WTC11 (cell line): ENCODE data around the gene LRRK2. TPM values are rescaled to one million over a fixed set of nuclear protein-coding genes. Genes with fewer than 3 reads are reported as not detected.

Experiments
- ATAC-seq: fragments of 200-7000 bp; cut with Tn5 transposase; 2 replicates; pipeline ENCODE4 v1.10.0; 2021; ENCODE audit warnings: mild to moderate bottlenecking, moderate library complexity
- CTCF ChIA-PET: fragments of 300-600 bp; sonication (Branson Sonifier 250); formaldehyde crosslinking; loops from one replicate; lab custom pipeline; 2021; ENCODE audit warnings: antibody characterized with exemption; lab: Charles Lee
- POLR2A ChIA-PET: fragments of 350-600 bp; sonication (Branson Sonifier 250); formaldehyde crosslinking; loops from one replicate; lab custom pipeline; 2021; ENCODE audit warnings: antibody characterized with exemption; lab: Charles Lee
- DNase-seq: peaks from one replicate; pipeline ENCODE4 v3.0.0; 2021; ENCODE audit warnings: low spot score
- H3K27ac Mint-ChIP-seq: 2 replicates; pipeline ENCODE4 v1.8.0; 2021; ENCODE audit warnings: mixed read lengths
- H3K27me3 Mint-ChIP-seq: 2 replicates; pipeline ENCODE4 v1.8.0; 2021; ENCODE audit warnings: low read depth, mild to moderate bottlenecking, moderate library complexity, mixed read lengths
- H3K36me3 Mint-ChIP-seq: 2 replicates; pipeline ENCODE4 v1.8.0; 2021; ENCODE audit warnings: mixed read lengths
- H3K4me1 Mint-ChIP-seq: 2 replicates; pipeline ENCODE4 v1.8.0; 2022; ENCODE audit warnings: mixed read lengths
- H3K4me3 Mint-ChIP-seq: 2 replicates; pipeline ENCODE4 v1.8.0; 2021; ENCODE audit warnings: mild to moderate bottlenecking, moderate library complexity, mixed read lengths
- H3K9me3 Mint-ChIP-seq: 2 replicates; pipeline ENCODE4 v1.8.0; 2021; ENCODE audit warnings: mixed read lengths
- CBFB ChIP-seq: sonication (generic); formaldehyde crosslinking; IDR thresholded peaks from 2 replicates; pipeline ENCODE4 v1.8.1; 2022; ENCODE audit warnings: mild to moderate bottlenecking, low read depth, missing genetic modification reagents
- ELF4 ChIP-seq: sonication (generic); formaldehyde crosslinking; IDR thresholded peaks from 2 replicates; pipeline ENCODE4 v1.8.1; 2022; ENCODE audit warnings: low read depth, mild to moderate bottlenecking, moderate library complexity, missing genetic modification reagents
- EMX1 ChIP-seq: fragments of 250-450 bp; sonication (Bioruptor Pico); IDR thresholded peaks from 2 replicates; pipeline ENCODE4 v1.8.0; 2021; ENCODE audit warnings: mild to moderate bottlenecking
- GABPB1 ChIP-seq: sonication (generic); formaldehyde crosslinking; IDR thresholded peaks from 2 replicates; pipeline ENCODE4 v1.8.1; 2023; ENCODE audit warnings: mild to moderate bottlenecking, missing genetic modification reagents
- IRF1 ChIP-seq: sonication (generic); formaldehyde crosslinking; IDR thresholded peaks from 2 replicates; pipeline ENCODE4 v1.8.0; 2023; ENCODE audit warnings: missing genetic modification reagents
- MAX ChIP-seq: sonication (generic); formaldehyde crosslinking; IDR thresholded peaks from 2 replicates; pipeline ENCODE4 v1.8.0; 2022; ENCODE audit warnings: mild to moderate bottlenecking, missing genetic modification reagents
- NFATC4 ChIP-seq: fragments of 250-450 bp; sonication (Bioruptor Pico); IDR thresholded peaks from 2 replicates; pipeline ENCODE4 v1.9.0; 2021; ENCODE audit warnings: mild to moderate bottlenecking
- RELA ChIP-seq: sonication (generic); formaldehyde crosslinking; IDR thresholded peaks from 2 replicates; pipeline ENCODE4 v1.8.1; 2022; ENCODE audit warnings: missing genetic modification reagents, mild to moderate bottlenecking, borderline replicate concordance
- SMAD3 ChIP-seq: sonication (generic); formaldehyde crosslinking; IDR thresholded peaks from 2 replicates; pipeline ENCODE4 v1.8.0; 2022; ENCODE audit warnings: missing genetic modification reagents, mild to moderate bottlenecking, borderline replicate concordance
- SP1 ChIP-seq: sonication (generic); formaldehyde crosslinking; conservative IDR thresholded peaks from 2 replicates; pipeline ENCODE4 v1.8.1; 2022; ENCODE audit warnings: missing genetic modification reagents
- TCF7 ChIP-seq: sonication (generic); formaldehyde crosslinking; IDR thresholded peaks from 2 replicates; pipeline ENCODE4 v1.8.0; 2022; ENCODE audit warnings: mild to moderate bottlenecking, low read depth, missing genetic modification reagents, moderate library complexity
- TEAD4 ChIP-seq: sonication (generic); formaldehyde crosslinking; IDR thresholded peaks from 2 replicates; pipeline ENCODE4 v1.8.0; 2022; ENCODE audit warnings: mild to moderate bottlenecking, missing genetic modification reagents
- TP53 ChIP-seq: sonication (generic); formaldehyde crosslinking; IDR thresholded peaks from 2 replicates; pipeline ENCODE4 v1.8.1; 2023; ENCODE audit warnings: mild to moderate bottlenecking, missing genetic modification reagents
- ZNF121 ChIP-seq: sonication (generic); formaldehyde crosslinking; IDR thresholded peaks from 2 replicates; pipeline ENCODE4 v1.8.0; 2023; ENCODE audit warnings: missing genetic modification reagents
- ZNF263 ChIP-seq: sonication (generic); formaldehyde crosslinking; IDR thresholded peaks from 2 replicates; pipeline ENCODE4 v1.8.1; 2022; ENCODE audit warnings: low read depth, mild to moderate bottlenecking, moderate library complexity, missing genetic modification reagents
- ZNF512 ChIP-seq: sonication (generic); formaldehyde crosslinking; IDR thresholded peaks from 2 replicates; pipeline ENCODE4 v1.8.1; 2022; ENCODE audit warnings: missing genetic modification reagents, borderline replicate concordance
- ZNF671 ChIP-seq: fragments of 250-450 bp; sonication (Bioruptor Pico); IDR thresholded peaks from 2 replicates; pipeline ENCODE4 v1.8.0; 2021; ENCODE audit warnings: mild to moderate bottlenecking
- total RNA-seq: library from RNA; stranded (reverse); gene quantifications from 3 replicates; pipeline ENCODE4 v1.2.3, GENCODE V29; 2021
- TF ChIP-seq, protein P1 (sequence below): sonication (generic); formaldehyde crosslinking; IDR thresholded peaks from 2 replicates; pipeline ENCODE4 v1.8.1; 2022; ENCODE audit warnings: mild to moderate bottlenecking, moderate library complexity, missing genetic modification reagents
- TF ChIP-seq, protein P2 (sequence below): fragments of 250-450 bp; sonication (Bioruptor Pico); IDR thresholded peaks from 2 replicates; pipeline ENCODE4 v1.9.0; 2021; ENCODE audit warnings: mild to moderate bottlenecking
- TF ChIP-seq, protein P3 (sequence below): sonication (generic); formaldehyde crosslinking; IDR thresholded peaks from 2 replicates; pipeline ENCODE4 v1.8.1; 2023; ENCODE audit warnings: mild to moderate bottlenecking, missing genetic modification reagents
- TF ChIP-seq, protein P4 (sequence below): sonication (generic); formaldehyde crosslinking; IDR thresholded peaks from 2 replicates; pipeline ENCODE4 v1.8.1; 2023; ENCODE audit warnings: mild to moderate bottlenecking, missing genetic modification reagents, moderate library complexity
- TF ChIP-seq, protein P5 (sequence below): fragments of 250-450 bp; sonication (Bioruptor Pico); conservative IDR thresholded peaks from 2 replicates; pipeline ENCODE4 v1.9.0; 2021; ENCODE audit warnings: mild to moderate bottlenecking

LRRK2 gene
- total RNA-seq, 1 experiment from 2014 or later, result 0.46 TPM

GRCh38 chr12:40175045-40175444 is 49.8 kb upstream of the LRRK2 start (continued):
- TF ChIP-seq CBFB (CRISPR knock-in tag), result no peak
- no peak for TF ChIP-seq TP53 (CRISPR knock-in tag)

- Mint-ChIP-seq H3K4me1 (no peaks in the 10 kb centered on the region), H3K27me3 (no peaks in the 10 kb centered on the region), H3K36me3 (peaks cover 12% of the 10 kb centered on the region), H3K9me3 (peaks cover 43% of the 10 kb centered on the region), H3K4me3 (no peak overlapping the region), H3K27ac (no peak overlapping the region)
- DNase-seq, result no peak
- CTCF ChIA-PET, result no interaction called here
- POLR2A ChIA-PET, result no interaction called here
- TF ChIP-seq TEAD4 (CRISPR knock-in tag) (no peak), NFATC4 (CRISPR knock-in tag) (no peak)
- TF ChIP-seq, protein P1, sequence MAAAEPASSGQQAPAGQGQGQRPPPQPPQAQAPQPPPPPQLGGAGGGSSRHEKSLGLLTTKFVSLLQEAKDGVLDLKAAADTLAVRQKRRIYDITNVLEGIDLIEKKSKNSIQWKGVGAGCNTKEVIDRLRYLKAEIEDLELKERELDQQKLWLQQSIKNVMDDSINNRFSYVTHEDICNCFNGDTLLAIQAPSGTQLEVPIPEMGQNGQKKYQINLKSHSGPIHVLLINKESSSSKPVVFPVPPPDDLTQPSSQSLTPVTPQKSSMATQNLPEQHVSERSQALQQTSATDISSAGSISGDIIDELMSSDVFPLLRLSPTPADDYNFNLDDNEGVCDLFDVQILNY, result no peak
- TF ChIP-seq, protein P2, sequence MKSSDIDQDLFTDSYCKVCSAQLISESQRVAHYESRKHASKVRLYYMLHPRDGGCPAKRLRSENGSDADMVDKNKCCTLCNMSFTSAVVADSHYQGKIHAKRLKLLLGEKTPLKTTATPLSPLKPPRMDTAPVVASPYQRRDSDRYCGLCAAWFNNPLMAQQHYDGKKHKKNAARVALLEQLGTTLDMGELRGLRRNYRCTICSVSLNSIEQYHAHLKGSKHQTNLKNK, result no peak
- ATAC-seq, result no peak
Measured at GRCh38 chr12:40175489-40175888, 49.3 kb upstream of the LRRK2 start.

DNA sequence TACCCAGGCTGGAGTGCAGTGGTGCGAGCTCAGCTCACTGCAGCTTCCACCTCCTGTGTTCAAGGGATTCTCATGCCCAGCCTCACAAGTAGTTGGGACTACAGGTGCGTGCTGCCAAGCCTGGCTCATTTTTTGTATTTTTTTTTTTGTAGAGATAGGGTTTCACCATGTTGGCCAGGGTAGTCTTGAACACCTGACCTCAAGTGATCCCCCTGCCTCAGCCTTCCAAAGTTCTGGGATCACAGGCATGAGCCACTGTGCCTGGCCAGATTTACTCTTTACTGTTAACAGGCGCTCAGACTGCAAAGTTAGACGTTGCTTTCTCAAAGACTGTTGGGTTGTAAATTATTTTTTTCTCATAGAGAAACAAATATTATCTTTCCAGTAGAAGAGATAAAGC is 46.1 kb upstream of the LRRK2 start:
- Mint-ChIP-seq H3K4me1 (peaks cover 4% of the 10 kb centered on the region; the same call in 1 of the 2 replicates), H3K4me3 (no peak overlapping the region), H3K36me3 (peaks cover 12% of the 10 kb centered on the region), H3K9me3 (peaks cover 47% of the 10 kb centered on the region), H3K27ac (no peak overlapping the region), H3K27me3 (no peaks in the 10 kb centered on the region)
- DNase-seq (no peak), ATAC-seq (no peak)
- ChIA-PET CTCF (no interaction called here), POLR2A (no interaction called here)
- TF ChIP-seq EMX1 (no peak), TCF7 (CRISPR knock-in tag) (no peak), ZNF671 (CRISPR knock-in tag) (no peak), SMAD3 (no peak)

- POLR2A ChIA-PET, result no interaction called here
- ATAC-seq, result no peak
- Mint-ChIP-seq H3K4me1 (peaks cover 4% of the 10 kb centered on the region; the same call in 1 of the 2 replicates), H3K36me3 (peaks cover 15% of the 10 kb centered on the region), H3K4me3 (no peak overlapping the region), H3K27me3 (no peaks in the 10 kb centered on the region), H3K27ac (no peak overlapping the region), H3K9me3 (peaks cover 45% of the 10 kb centered on the region)
- CTCF ChIA-PET, result no interaction called here
- no peak for DNase-seq
- TF ChIP-seq IRF1 (CRISPR knock-in tag) (no peak), GABPB1 (CRISPR knock-in tag) (no peak), ELF4 (CRISPR knock-in tag) (no peak), ZNF121 (no peak), MAX (CRISPR knock-in tag) (no peak), ZNF263 (CRISPR knock-in tag) (no peak), SP1 (CRISPR knock-in tag) (no peak), RELA (CRISPR knock-in tag) (no peak), ZNF512 (CRISPR knock-in tag) (no peak)
- TF ChIP-seq, protein P3, sequence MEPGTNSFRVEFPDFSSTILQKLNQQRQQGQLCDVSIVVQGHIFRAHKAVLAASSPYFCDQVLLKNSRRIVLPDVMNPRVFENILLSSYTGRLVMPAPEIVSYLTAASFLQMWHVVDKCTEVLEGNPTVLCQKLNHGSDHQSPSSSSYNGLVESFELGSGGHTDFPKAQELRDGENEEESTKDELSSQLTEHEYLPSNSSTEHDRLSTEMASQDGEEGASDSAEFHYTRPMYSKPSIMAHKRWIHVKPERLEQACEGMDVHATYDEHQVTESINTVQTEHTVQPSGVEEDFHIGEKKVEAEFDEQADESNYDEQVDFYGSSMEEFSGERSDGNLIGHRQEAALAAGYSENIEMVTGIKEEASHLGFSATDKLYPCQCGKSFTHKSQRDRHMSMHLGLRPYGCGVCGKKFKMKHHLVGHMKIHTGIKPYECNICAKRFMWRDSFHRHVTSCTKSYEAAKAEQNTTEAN (CRISPR knock-in tag), result no peak
- TF ChIP-seq, protein P4, sequence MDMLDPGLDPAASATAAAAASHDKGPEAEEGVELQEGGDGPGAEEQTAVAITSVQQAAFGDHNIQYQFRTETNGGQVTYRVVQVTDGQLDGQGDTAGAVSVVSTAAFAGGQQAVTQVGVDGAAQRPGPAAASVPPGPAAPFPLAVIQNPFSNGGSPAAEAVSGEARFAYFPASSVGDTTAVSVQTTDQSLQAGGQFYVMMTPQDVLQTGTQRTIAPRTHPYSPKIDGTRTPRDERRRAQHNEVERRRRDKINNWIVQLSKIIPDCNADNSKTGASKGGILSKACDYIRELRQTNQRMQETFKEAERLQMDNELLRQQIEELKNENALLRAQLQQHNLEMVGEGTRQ, result no peak
- TF ChIP-seq, protein P1, result no peak
- TF ChIP-seq, protein P5, sequence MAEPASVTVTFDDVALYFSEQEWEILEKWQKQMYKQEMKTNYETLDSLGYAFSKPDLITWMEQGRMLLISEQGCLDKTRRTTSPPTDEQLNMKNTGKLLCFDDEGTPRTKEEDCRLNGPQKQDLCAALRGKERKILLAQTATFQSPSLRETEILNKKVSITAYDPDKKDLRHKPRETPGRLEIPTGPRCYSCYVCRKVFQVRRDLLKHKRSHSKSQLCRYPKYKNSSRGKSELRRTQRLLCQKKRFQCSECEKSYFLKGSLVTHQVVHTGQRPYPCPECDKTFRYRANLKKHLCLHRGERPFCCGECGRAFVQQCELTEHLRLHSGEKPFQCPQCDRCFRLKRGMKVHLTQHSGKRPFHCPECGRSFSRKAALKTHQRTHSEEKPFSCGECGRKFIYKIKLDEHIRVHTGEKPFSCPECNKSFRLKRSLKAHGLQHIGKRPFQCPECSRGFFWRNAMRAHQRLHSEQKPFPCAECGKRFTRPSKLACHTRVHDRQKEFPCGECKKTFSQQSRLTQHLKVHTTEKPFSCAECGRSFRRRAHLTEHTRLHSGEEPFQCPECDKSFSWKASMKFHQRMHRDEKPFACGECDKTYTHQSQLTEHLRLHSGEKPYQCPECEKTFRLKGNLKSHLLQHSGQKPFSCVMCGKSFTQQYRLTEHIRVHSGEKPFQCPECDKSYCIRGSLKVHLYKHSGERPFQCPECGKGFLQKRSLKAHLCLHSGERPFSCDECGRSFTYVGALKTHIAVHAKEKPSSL, result no peak
Measured at GRCh38 chr12:40181490-40181889, 43.3 kb upstream of the LRRK2 start.
